Activated naive CD4-positive, alpha-beta T cell treated with anti-CD3 and anti-CD28 coated beads for 36 hours (primary cell): Measurements from ENCODE around the gene UGP2. TPM values are rescaled to one million over a fixed set of nuclear protein-coding genes. Genes with fewer than 3 reads are reported as not detected.
"Not testable (repeated sequence)": the region's sequence is repeated elsewhere in the genome, so short reads cannot be mapped to it uniquely, and the experiment has no call there.

ENCODE experiments used
- CTCF ChIA-PET: fragments of 350-600 bp; sonication (Branson Sonifier 250); formaldehyde crosslinking; loops from one replicate; lab custom pipeline; 2021; ENCODE audit warnings: antibody characterized with exemption; lab: Charles Lee
- DNase-seq: peaks from one replicate; pipeline ENCODE4 v3.0.0-alpha.2; 2020
- H3K27ac Mint-ChIP-seq: one replicate; pipeline ENCODE4 v1.8.0; 2021; ENCODE audit warnings: mild to moderate bottlenecking, mixed read lengths
- H3K27me3 Mint-ChIP-seq: one replicate; pipeline ENCODE4 v1.8.0; 2021; ENCODE audit warnings: low read depth, mixed read lengths
- H3K36me3 Mint-ChIP-seq: one replicate; pipeline ENCODE4 v1.8.0; 2021; ENCODE audit warnings: low read depth, mixed read lengths
- H3K4me1 Mint-ChIP-seq: one replicate; pipeline ENCODE4 v1.8.0; 2021; ENCODE audit warnings: low read depth, mixed read lengths
- H3K4me3 Mint-ChIP-seq: one replicate; pipeline ENCODE4 v1.8.0; 2021; ENCODE audit warnings: mild to moderate bottlenecking, moderate library complexity, mixed read lengths
- H3K9me3 Mint-ChIP-seq: one replicate; pipeline ENCODE4 v1.8.0; 2021; ENCODE audit warnings: mixed read lengths
- intact Hi-C: fragments of 100-400 bp; cut with micrococcal nuclease; formaldehyde crosslinking; loops from one replicate; pipeline ENCODE4 v1.15.1; 2023
- total RNA-seq, 2 experiments: library from RNA; stranded (reverse); gene quantifications; one replicate each; pipeline ENCODE4 v1.2.3, GENCODE V29; 2021

Gene UGP2
- total RNA-seq, 2 experiments from 2014 or later, result 82.2 to 93.1 TPM

- Mint-ChIP-seq H3K4me1 (peaks cover 18% of the 10 kb centered on the region), H3K9me3 (peaks cover 25% of the 10 kb centered on the region), H3K27me3 (no peaks in the 10 kb centered on the region), H3K27ac (no peak overlapping the region), H3K36me3 (peaks cover 58% of the 10 kb centered on the region), H3K4me3 (no peak overlapping the region)
- CTCF ChIA-PET, result no interaction called here
- intact Hi-C loops, result loop anchor here (5.0 to 10.0 kb wide), 4 partner anchors 114 to 582 kb away; partner anchors contain the start of gene VPS54
- DNase-seq, result no peak
Measured at GRCh38 chr2:63903003-63903402, 61.3 kb downstream of the UGP2 start.

GRCh38 chr2:63914311-63914710, 72.6 kb downstream of the UGP2 start:
- CTCF ChIA-PET, result no interaction called here
- H3K4me1 Mint-ChIP-seq, result no peaks in the 10 kb centered on the region

GRCh38 chr2:63926815-63927214, 85.1 kb downstream of the UGP2 start:
- Mint-ChIP-seq H3K4me1 (no peaks in the 10 kb centered on the region), H3K27ac (no peak overlapping the region), H3K9me3 (peaks cover 3% of the 10 kb centered on the region), H3K36me3 (peaks cover 40% of the 10 kb centered on the region), H3K27me3 (no peaks in the 10 kb centered on the region), H3K4me3 (no peak overlapping the region)
- DNase-seq, result no peak
- intact Hi-C loops, result no loop called here
- CTCF ChIA-PET, result no interaction called here

More at GRCh38 chr2:63914311-63914710, 72.6 kb downstream of the UGP2 start:
- peaks cover 26% of the 10 kb centered on the region for H3K36me3 Mint-ChIP-seq
- no peak for DNase-seq
- no peak overlapping the region for H3K4me3 Mint-ChIP-seq
- H3K9me3 Mint-ChIP-seq, result no peaks in the 10 kb centered on the region
- H3K27me3 Mint-ChIP-seq, result no peaks in the 10 kb centered on the region
- H3K27ac Mint-ChIP-seq, result no peak overlapping the region
- intact Hi-C loops, result no loop called here

GRCh38 chr2:63932104-63932503, 90.4 kb downstream of the UGP2 start:
- intact Hi-C loops, H3K9me3 Mint-ChIP-seq: not testable (repeated sequence)

More at GRCh38 chr2:63932104-63932503, 90.4 kb downstream of the UGP2 start:
- H3K27ac Mint-ChIP-seq, H3K27me3 Mint-ChIP-seq, H3K4me1 Mint-ChIP-seq, H3K4me3 Mint-ChIP-seq, DNase-seq, CTCF ChIA-PET: not testable (repeated sequence)
- H3K36me3 Mint-ChIP-seq, result peaks cover 56% of the 10 kb centered on the region

Other genes with a start within 250 kb of the UGP2 start
- gene VPS54, start 177.5 kb downstream of the UGP2 start, total RNA-seq, result 1 to 10 TPM; 7.0 to 7.7 TPM